Trophoblast cell (in vitro differentiated cells and primary cell): Measurements from ENCODE around the gene SPDYE16.
"Not testable (repeated sequence)": the region's sequence is repeated elsewhere in the genome, so short reads cannot be mapped to it uniquely, and the experiment has no call there.

Source experiments
- DNase-seq, 2 donors: peaks; one replicate each; pipeline ENCODE4 v3.0.0-alpha.2; 2016
- H2AFZ ChIP-seq: 2 replicates; pipeline ENCODE4 v1.6.1; 2013; ENCODE audit warnings: low read length, moderate library complexity, mild to moderate bottlenecking; ENCODE audit not compliant: insufficient read depth, poor library complexity
- H2AK5ac ChIP-seq: 2 replicates; pipeline ENCODE4 v1.6.1; 2013; ENCODE audit warnings: mild to moderate bottlenecking, low read length
- H2BK120ac ChIP-seq: 2 replicates; pipeline ENCODE4 v1.6.1; 2013; ENCODE audit warnings: low read length, mild to moderate bottlenecking, moderate library complexity; ENCODE audit not compliant: insufficient read depth, poor library complexity
- H2BK12ac ChIP-seq: 2 replicates; pipeline ENCODE4 v1.6.1; 2013; ENCODE audit warnings: mild to moderate bottlenecking, low read length, moderate library complexity
- H2BK5ac ChIP-seq: 2 replicates; pipeline ENCODE4 v1.6.1; 2013; ENCODE audit warnings: low read length, low read depth, moderate library complexity, mild to moderate bottlenecking; ENCODE audit not compliant: poor library complexity
- H3K14ac ChIP-seq: 2 replicates; pipeline ENCODE4 v1.6.1; 2013; ENCODE audit warnings: mild to moderate bottlenecking, low read length
- H3K18ac ChIP-seq: 2 replicates; pipeline ENCODE4 v1.6.1; 2013; ENCODE audit warnings: mild to moderate bottlenecking, low read length
- H3K23ac ChIP-seq: 2 replicates; pipeline ENCODE4 v1.6.1; 2013; ENCODE audit warnings: low read length
- H3K27ac ChIP-seq: 2 replicates; pipeline ENCODE4 v1.5.1; 2013; ENCODE audit warnings: low read depth, mild to moderate bottlenecking, inconsistent platforms, low read length, moderate library complexity
- H3K27me3 ChIP-seq: 2 replicates; pipeline ENCODE4 v1.6.1; 2013; ENCODE audit warnings: inconsistent platforms, mild to moderate bottlenecking, low read length, moderate library complexity; ENCODE audit not compliant: insufficient read depth
- H3K36me3 ChIP-seq, 2 experiments: 1 replicate in 1 of 2; 2 replicates in 1 of 2; pipeline ENCODE4 v1.6.1; 2013; ENCODE audit warnings: low read length in 2 of 2, mild to moderate bottlenecking in 2 of 2, moderate library complexity in 1 of 2; ENCODE audit not compliant: insufficient read depth in 2 of 2, control insufficient read depth in 1 of 2
- H3K4ac ChIP-seq: 2 replicates; pipeline ENCODE4 v1.6.1; 2013; ENCODE audit warnings: low read depth, mild to moderate bottlenecking, low read length, moderate library complexity
- H3K4me1 ChIP-seq, 2 experiments: 1 replicate in 1 of 2; 2 replicates in 1 of 2; pipeline ENCODE4 v1.6.1; 2013; ENCODE audit warnings: low read length in 2 of 2, mild to moderate bottlenecking in 2 of 2, moderate library complexity in 1 of 2; ENCODE audit not compliant: insufficient read depth in 2 of 2, control insufficient read depth in 1 of 2
- H3K4me2 ChIP-seq: 2 replicates; pipeline ENCODE4 v1.6.1; 2013; ENCODE audit warnings: inconsistent platforms, mild to moderate bottlenecking, low read length, moderate library complexity
- H3K4me3 ChIP-seq: 2 replicates; pipeline ENCODE4 v1.5.1; 2013; ENCODE audit warnings: mild to moderate bottlenecking, low read depth, low read length, inconsistent platforms
- H3K79me1 ChIP-seq: one replicate; pipeline ENCODE4 v1.6.1; 2013; ENCODE audit warnings: low read length
- H3K79me2 ChIP-seq: 2 replicates; pipeline ENCODE4 v1.6.1; 2013; ENCODE audit warnings: low read length, mild to moderate bottlenecking; ENCODE audit not compliant: control insufficient read depth, insufficient read depth, poor library complexity
- H3K9ac ChIP-seq: 2 replicates; pipeline ENCODE4 v1.6.1; 2013; ENCODE audit warnings: mild to moderate bottlenecking, low read length
- H3K9me3 ChIP-seq: 2 replicates; pipeline ENCODE4 v1.6.1; 2013; ENCODE audit warnings: low read depth, mild to moderate bottlenecking, control low read depth, inconsistent platforms, low read length; ENCODE audit not compliant: insufficient read depth
- H4K12ac ChIP-seq: 2 replicates; pipeline ENCODE4 v1.6.1; 2013; ENCODE audit warnings: low read depth, mild to moderate bottlenecking, low read length, moderate library complexity
- H4K8ac ChIP-seq: 2 replicates; pipeline ENCODE4 v1.6.1; 2013; ENCODE audit warnings: low read depth, mild to moderate bottlenecking, low read length, moderate library complexity
- H4K91ac ChIP-seq: one replicate; pipeline ENCODE4 v1.6.1; 2013; ENCODE audit warnings: low read depth, mild to moderate bottlenecking, low read length, moderate library complexity
- WGBS: extraction: QIAGEN DNeasy Blood & Tissue Kit; methylation state at CpG from one replicate; pipeline ENCODE4 v1.1.7; 2013; ENCODE audit warnings: missing lambda C conversion rate; ENCODE audit not compliant: insufficient read length, insufficient coverage; ENCODE audit errors: extremely low coverage; 5-methylcytosine and 5-hydroxymethylcytosine counted together

SPDYE16 gene

DNA sequence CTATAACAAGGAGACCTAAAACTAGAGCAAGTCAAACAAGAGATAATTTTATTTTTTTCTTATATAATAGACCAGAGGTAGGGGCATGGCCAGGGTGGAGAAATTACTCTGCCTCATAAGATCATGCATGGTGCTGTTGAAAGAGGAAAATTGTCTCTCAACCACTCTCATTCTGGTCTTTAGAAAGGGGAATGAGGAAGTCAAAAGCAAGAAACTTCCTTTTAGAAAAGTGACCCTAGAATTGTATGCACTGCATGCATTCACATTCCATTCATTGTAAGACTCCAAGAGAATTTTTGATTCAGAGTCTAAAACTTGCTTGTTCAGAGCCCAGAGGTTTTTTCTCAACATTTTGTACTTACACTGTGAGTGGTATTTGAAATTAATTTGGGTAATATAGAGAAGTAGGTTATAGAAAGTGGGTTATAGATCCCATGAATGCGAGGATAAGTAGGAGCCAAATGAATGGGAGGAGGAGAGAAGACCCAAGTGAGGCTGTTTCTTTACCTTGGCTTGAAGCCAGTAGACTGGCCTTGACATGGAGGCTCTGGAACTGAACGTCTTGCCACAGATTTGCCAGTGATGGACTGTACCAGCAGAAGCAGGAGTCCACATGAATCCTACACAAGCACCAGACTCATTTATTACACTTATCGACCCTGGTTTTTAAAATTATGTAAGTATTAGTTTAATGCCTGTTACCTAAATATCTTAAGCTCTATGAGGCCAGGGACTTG, 33.0 kb upstream of the SPDYE16 start:
- not testable (repeated sequence) for H2BK5ac ChIP-seq, H3K27me3 ChIP-seq, DNase-seq, H3K18ac ChIP-seq, H4K12ac ChIP-seq, H3K4me1 ChIP-seq, H3K9ac ChIP-seq, H2BK120ac ChIP-seq, H3K4ac ChIP-seq, H2BK12ac ChIP-seq, H3K36me3 ChIP-seq, H2AK5ac ChIP-seq, H3K4me2 ChIP-seq, H3K14ac ChIP-seq, H3K4me3 ChIP-seq, H2AFZ ChIP-seq, H3K79me2 ChIP-seq, H3K27ac ChIP-seq, H3K23ac ChIP-seq, H4K91ac ChIP-seq, H4K8ac ChIP-seq, H3K9me3 ChIP-seq, H3K79me1 ChIP-seq
- WGBS, result no CpG with 5 or more reads among the region's 3 CpGs

GRCh38 chr7:76575431-76575830, 32.3 kb upstream of the SPDYE16 start:
- H3K14ac ChIP-seq, H2BK120ac ChIP-seq, H2AFZ ChIP-seq, H4K12ac ChIP-seq, H3K4me3 ChIP-seq, H3K36me3 ChIP-seq, H3K4ac ChIP-seq, H4K91ac ChIP-seq, H4K8ac ChIP-seq, H2BK12ac ChIP-seq, H3K27me3 ChIP-seq, H3K23ac ChIP-seq, H3K9ac ChIP-seq, H2AK5ac ChIP-seq, H3K79me2 ChIP-seq, H2BK5ac ChIP-seq, H3K27ac ChIP-seq, H3K9me3 ChIP-seq, H3K4me2 ChIP-seq, H3K4me1 ChIP-seq, H3K79me1 ChIP-seq, H3K18ac ChIP-seq, DNase-seq: not testable (repeated sequence)
- no CpG with 5 or more reads among the region's 2 CpGs for WGBS

DNA sequence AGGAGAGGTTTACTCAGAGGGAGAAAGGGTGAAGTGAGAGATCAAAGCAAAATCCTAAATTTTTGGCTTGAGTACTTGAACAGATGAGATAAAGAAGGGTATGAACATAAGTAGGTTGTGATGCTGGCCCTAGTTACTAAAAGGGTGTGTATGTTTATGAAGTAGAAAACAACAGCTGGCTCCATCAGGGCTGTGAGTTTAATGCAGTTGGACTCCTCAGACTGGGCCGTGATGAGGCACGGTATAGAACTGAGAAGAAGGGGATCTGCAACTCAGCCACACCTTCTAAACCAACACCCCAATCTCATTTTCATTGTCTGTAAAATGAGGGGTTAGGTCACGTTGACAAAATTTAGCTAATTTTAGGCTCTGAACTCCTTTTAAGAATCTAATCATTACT, 29.2 kb upstream of the SPDYE16 start:
- not testable (repeated sequence) for H3K9me3 ChIP-seq, H4K8ac ChIP-seq, H2BK5ac ChIP-seq, H3K14ac ChIP-seq, H3K4me2 ChIP-seq, H3K23ac ChIP-seq, H3K4ac ChIP-seq, DNase-seq, H3K36me3 ChIP-seq, H3K79me1 ChIP-seq, H3K4me3 ChIP-seq, H2AFZ ChIP-seq, H4K91ac ChIP-seq, H2BK120ac ChIP-seq, H2AK5ac ChIP-seq, H3K27ac ChIP-seq, H3K27me3 ChIP-seq, H3K4me1 ChIP-seq, H3K9ac ChIP-seq, H2BK12ac ChIP-seq, H3K79me2 ChIP-seq, H4K12ac ChIP-seq, H3K18ac ChIP-seq
- WGBS, result no CpG with 5 or more reads among the region's 3 CpGs

- not testable (repeated sequence) for H3K14ac ChIP-seq, H3K4me1 ChIP-seq, H3K9me3 ChIP-seq, H3K79me2 ChIP-seq, H3K27ac ChIP-seq, H3K9ac ChIP-seq, H3K4me3 ChIP-seq, H3K4me2 ChIP-seq, H2BK5ac ChIP-seq, H3K36me3 ChIP-seq, H4K8ac ChIP-seq, H3K4ac ChIP-seq, H2AK5ac ChIP-seq, H4K12ac ChIP-seq, H3K27me3 ChIP-seq, H3K18ac ChIP-seq, DNase-seq, H2AFZ ChIP-seq, H2BK12ac ChIP-seq, H3K79me1 ChIP-seq, H2BK120ac ChIP-seq, H3K23ac ChIP-seq, H4K91ac ChIP-seq
- WGBS, result no CpG with 5 or more reads among the region's 4 CpGs
Measured at GRCh38 chr7:76570324-76570775, 27.3 kb upstream of the SPDYE16 start.
